Measurements from ENCODE around the gene FLRT3. TPM values are rescaled to one million over a fixed set of nuclear protein-coding genes. Genes with fewer than 3 reads are reported as not detected.

Gene FLRT3
- total RNA-seq, 2 experiments from 2014 or later = not detected

DNA sequence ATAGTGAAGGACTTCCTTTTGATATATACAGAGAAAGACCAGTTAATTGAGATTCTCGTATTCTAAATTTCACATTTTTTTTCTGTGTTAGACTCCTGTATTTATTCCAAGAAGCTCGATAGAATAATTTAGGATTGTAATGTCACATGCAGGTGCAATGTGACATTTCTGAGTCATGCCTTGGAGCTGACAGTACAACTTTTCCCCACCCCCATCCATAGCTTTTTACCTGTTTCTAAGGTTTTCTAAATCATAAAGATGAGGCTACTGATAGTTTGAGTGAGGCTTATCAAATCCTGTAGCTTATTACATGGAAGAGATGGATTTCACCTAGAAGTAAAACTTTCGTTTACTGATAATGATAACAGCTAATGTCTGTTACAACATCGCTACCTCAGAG lies 37.6 kb downstream of the FLRT3 start:
- no peaks in the 10 kb centered on the region for H3K9me2 ChIP-seq (ENCODE audit: insufficient read depth, low read length)
- POLR2A ChIA-PET = no interaction called here
- H3K4me3 ChIP-seq (ENCODE audit: low read depth, low read length, poor library complexity, severe bottlenecking) = no peak overlapping the region
- no peak overlapping the region for H3K4me2 ChIP-seq (ENCODE audit: low read length)
- no peaks in the 10 kb centered on the region for H3K4me1 ChIP-seq (ENCODE audit: insufficient read depth, low read length, poor library complexity, severe bottlenecking)
- no peaks in the 10 kb centered on the region for H3K36me3 ChIP-seq (ENCODE audit: insufficient read depth, low read length)
- H3K27ac ChIP-seq (ENCODE audit: low read depth, low read length, poor library complexity, severe bottlenecking) = no peak overlapping the region
- no peak for TF ChIP-seq CTCF (conservative IDR thresholded peaks at IDR 0.05; ENCODE audit: low read length)
- no peak for TF ChIP-seq EZH2phosphoT487 (IDR thresholded peaks at IDR 0.05; ENCODE audit: borderline replicate concordance, low read depth, low read length)
- CTCF ChIA-PET (ENCODE audit: unreplicated experiment) = no interaction called here
- H3K79me2 ChIP-seq (ENCODE audit: insufficient read depth, low read depth, low read length) = no peaks in the 10 kb centered on the region
- no peak for DNase-seq (ENCODE audit: low spot score)
- no TSS peak for BruUV-seq (replicated peaks)
- H4K20me1 ChIP-seq (ENCODE audit: insufficient read depth, low read length) = no peaks in the 10 kb centered on the region
- no peaks in the 10 kb centered on the region for H3K9me3 ChIP-seq (ENCODE audit: low read length)
- intact Hi-C loops (cut with micrococcal nuclease; ENCODE audit: unreplicated experiment) = no loop called here
- H2AFZ ChIP-seq (ENCODE audit: low read length) = no peak overlapping the region

- Histone ChIP-seq H3K9me3 (ENCODE audit: low read length) (no peaks in the 10 kb centered on the region), H3K79me2 (ENCODE audit: insufficient read depth, low read depth, low read length) (no peaks in the 10 kb centered on the region), H3K4me3 (ENCODE audit: low read depth, low read length, poor library complexity, severe bottlenecking) (no peak overlapping the region), H3K4me2 (ENCODE audit: low read length) (no peak overlapping the region), H2AFZ (ENCODE audit: low read length) (no peak overlapping the region), H3K9me2 (ENCODE audit: insufficient read depth, low read length) (no peaks in the 10 kb centered on the region), H4K20me1 (ENCODE audit: insufficient read depth, low read length) (no peaks in the 10 kb centered on the region), H3K4me1 (ENCODE audit: insufficient read depth, low read length, poor library complexity, severe bottlenecking) (no peaks in the 10 kb centered on the region), H3K36me3 (ENCODE audit: insufficient read depth, low read length) (no peaks in the 10 kb centered on the region), H3K27ac (ENCODE audit: low read depth, low read length, poor library complexity, severe bottlenecking) (no peak overlapping the region)
- no TSS peak for BruUV-seq (replicated peaks)
- no peak for DNase-seq (ENCODE audit: low spot score)
- TF ChIP-seq CTCF (conservative IDR thresholded peaks at IDR 0.05; ENCODE audit: low read length) (no peak), EZH2phosphoT487 (IDR thresholded peaks at IDR 0.05; ENCODE audit: borderline replicate concordance, low read depth, low read length) (no peak)
- ChIA-PET POLR2A (interaction anchor here (1.4 kb wide), 1 partner anchor 9 kb away, joined by 5 read pairs; no protein-coding TSS in a partner anchor), CTCF (ENCODE audit: unreplicated experiment) (no interaction called here)
- intact Hi-C loops (cut with micrococcal nuclease; ENCODE audit: unreplicated experiment) = no loop called here
These were observed 41.6 kb downstream of the FLRT3 start for GRCh38 chr20:14295770-14296309.

DNA sequence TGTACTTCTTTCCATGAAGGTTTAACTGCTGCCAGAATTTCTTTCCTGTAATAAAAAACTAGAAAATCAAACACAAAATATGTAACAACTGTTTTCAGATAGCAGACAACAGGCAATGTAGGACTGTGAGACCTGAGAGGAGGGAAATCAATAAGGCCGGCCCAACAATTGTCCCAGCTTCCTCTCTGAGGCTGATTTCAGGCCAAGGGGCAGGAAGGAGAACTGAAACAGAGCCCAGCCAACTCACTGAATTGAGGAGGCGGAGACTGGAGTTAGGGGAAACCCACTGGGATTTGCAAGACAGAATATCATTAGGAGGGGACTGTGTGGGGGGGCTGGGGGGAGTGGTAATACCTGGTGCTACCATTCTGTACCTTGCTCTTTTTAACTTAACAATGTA lies 42.2 kb downstream of the FLRT3 start:
- H3K36me3 ChIP-seq (ENCODE audit: insufficient read depth, low read length) = no peaks in the 10 kb centered on the region
- BruUV-seq (replicated peaks) = no TSS peak
- intact Hi-C loops (cut with micrococcal nuclease; ENCODE audit: unreplicated experiment) = no loop called here
- no peak overlapping the region for H3K27ac ChIP-seq (ENCODE audit: low read depth, low read length, poor library complexity, severe bottlenecking)
- H3K9me2 ChIP-seq (ENCODE audit: insufficient read depth, low read length) = no peaks in the 10 kb centered on the region
- POLR2A ChIA-PET = interaction anchor here (1.4 kb wide), 1 partner anchor 9 kb away, joined by 5 read pairs; no protein-coding TSS in a partner anchor
- CTCF ChIA-PET (ENCODE audit: unreplicated experiment) = no interaction called here
- H3K4me1 ChIP-seq (ENCODE audit: insufficient read depth, low read length, poor library complexity, severe bottlenecking) = no peaks in the 10 kb centered on the region
- H3K79me2 ChIP-seq (ENCODE audit: insufficient read depth, low read depth, low read length) = no peaks in the 10 kb centered on the region
- TF ChIP-seq EZH2phosphoT487 (IDR thresholded peaks at IDR 0.05; ENCODE audit: borderline replicate concordance, low read depth, low read length) = no peak
- no peak for TF ChIP-seq CTCF (conservative IDR thresholded peaks at IDR 0.05; ENCODE audit: low read length)
- H3K4me2 ChIP-seq (ENCODE audit: low read length) = no peak overlapping the region
- H2AFZ ChIP-seq (ENCODE audit: low read length) = no peak overlapping the region
- no peak for DNase-seq (ENCODE audit: low spot score)
- no peak overlapping the region for H3K4me3 ChIP-seq (ENCODE audit: low read depth, low read length, poor library complexity, severe bottlenecking)
- no peaks in the 10 kb centered on the region for H4K20me1 ChIP-seq (ENCODE audit: insufficient read depth, low read length)
- H3K9me3 ChIP-seq (ENCODE audit: low read length) = no peaks in the 10 kb centered on the region
